Tibial nerve (tissue), 4 donors: ENCODE results near the gene MORN3.
A peak's percentile ranks its signal among the peaks of the same experiment; 100 is the strongest.

Experiments used
- EP300 ChIP-seq, 2 donors: sonication (generic); formaldehyde crosslinking; IDR thresholded peaks; one replicate each; pipeline ENCODE4 v1.6.1; 2017; ENCODE audit warnings: antibody characterized with exemption in 2 of 2, mild to moderate bottlenecking in 1 of 2
- TF ChIP-seq, protein P1 (sequence below), 5 experiments: fragments of 200-600 bp in 3 of 5; fragments of 450-650 bp in 2 of 5; sonication (generic) in 3 of 5; IDR thresholded peaks; one replicate each; pipeline ENCODE4 v1.5.1; 2016 to 2019; ENCODE audit warnings: antibody characterized with exemption in 5 of 5, mild to moderate bottlenecking in 3 of 5, moderate library complexity in 2 of 5

DNA sequence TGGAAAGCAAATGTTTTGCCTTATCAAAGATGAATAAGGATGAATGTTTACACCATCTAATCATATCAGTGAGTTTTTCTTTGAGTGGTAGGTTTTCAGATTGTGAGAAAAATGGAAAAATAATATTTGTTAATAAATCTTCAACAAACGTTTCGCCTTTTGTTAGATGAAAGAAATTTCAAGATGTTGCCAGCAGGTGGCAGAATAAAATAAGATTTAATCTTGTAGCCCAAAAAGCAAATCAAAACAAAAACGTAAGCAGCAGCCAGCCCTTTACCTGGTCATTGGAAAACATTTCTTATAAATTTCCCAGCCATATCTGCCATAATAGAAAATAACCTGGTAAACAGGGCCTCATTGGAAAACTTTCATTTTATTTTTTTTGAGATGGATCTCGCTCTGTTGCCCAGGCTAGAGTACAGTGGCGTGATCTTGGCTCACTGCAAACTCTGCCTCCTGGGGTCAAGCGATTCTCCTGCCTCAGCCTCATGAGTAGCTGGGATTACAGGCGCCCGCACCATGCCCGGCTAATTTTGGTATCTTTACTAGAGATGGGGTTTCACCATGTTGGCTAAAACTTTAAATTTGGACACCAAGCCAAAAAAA is 27.7 kb upstream of the MORN3 start:
- TF ChIP-seq, protein P1, sequence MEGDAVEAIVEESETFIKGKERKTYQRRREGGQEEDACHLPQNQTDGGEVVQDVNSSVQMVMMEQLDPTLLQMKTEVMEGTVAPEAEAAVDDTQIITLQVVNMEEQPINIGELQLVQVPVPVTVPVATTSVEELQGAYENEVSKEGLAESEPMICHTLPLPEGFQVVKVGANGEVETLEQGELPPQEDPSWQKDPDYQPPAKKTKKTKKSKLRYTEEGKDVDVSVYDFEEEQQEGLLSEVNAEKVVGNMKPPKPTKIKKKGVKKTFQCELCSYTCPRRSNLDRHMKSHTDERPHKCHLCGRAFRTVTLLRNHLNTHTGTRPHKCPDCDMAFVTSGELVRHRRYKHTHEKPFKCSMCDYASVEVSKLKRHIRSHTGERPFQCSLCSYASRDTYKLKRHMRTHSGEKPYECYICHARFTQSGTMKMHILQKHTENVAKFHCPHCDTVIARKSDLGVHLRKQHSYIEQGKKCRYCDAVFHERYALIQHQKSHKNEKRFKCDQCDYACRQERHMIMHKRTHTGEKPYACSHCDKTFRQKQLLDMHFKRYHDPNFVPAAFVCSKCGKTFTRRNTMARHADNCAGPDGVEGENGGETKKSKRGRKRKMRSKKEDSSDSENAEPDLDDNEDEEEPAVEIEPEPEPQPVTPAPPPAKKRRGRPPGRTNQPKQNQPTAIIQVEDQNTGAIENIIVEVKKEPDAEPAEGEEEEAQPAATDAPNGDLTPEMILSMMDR (IDR thresholded peaks at IDR 0.05) = peak in 4 of 5 experiments; percentile 49 to 88 (median 68)
- TF ChIP-seq EP300 (IDR thresholded peaks at IDR 0.05) = no peak
